HCT116 (cell line): ENCODE results near the gene TNNT2. TPM values are rescaled to one million over a fixed set of nuclear protein-coding genes. Genes with fewer than 3 reads are reported as not detected.

ENCODE experiments used
- ATAC-seq: fragments of 200-7000 bp; cut with Tn5 transposase; 2 replicates; pipeline ENCODE4 v1.9.1; 2020; ENCODE audit warnings: mild to moderate bottlenecking, moderate library complexity
- BruUV-seq: library from RNA; stranded (reverse); fragments of 400-500 nt; replicated peaks from 2 replicates; lab custom pipeline; 2021; lab: Mats Ljungman, UMichigan
- CTCF ChIA-PET: fragments of 300-600 bp; sonication (Branson Sonifier 250); formaldehyde crosslinking; loops from one replicate; lab custom pipeline; 2021; ENCODE audit warnings: antibody characterized with exemption; lab: Charles Lee
- POLR2A ChIA-PET: fragments of 300-600, 350-600 bp; sonication (Branson Sonifier 250); formaldehyde crosslinking; loops from one replicate; lab custom pipeline; 2021; ENCODE audit warnings: antibody characterized with exemption; lab: Charles Lee
- RAD21 ChIA-PET, 2 experiments: fragments of 300-600 bp; sonication (Branson Sonifier 250); formaldehyde crosslinking; loops; one replicate each; lab custom pipeline; 2023; ENCODE audit warnings: low total read pairs in 2 of 2; ENCODE audit not compliant: uncharacterized antibody in 2 of 2, unreplicated experiment in 2 of 2, low non-redundant PET in 1 of 2; lab: Charles Lee
- DNase-seq: peaks from one replicate; pipeline ENCODE4 v3.0.0-alpha.2; 2010; ENCODE audit warnings: low read depth, low spot score
- H2AFZ ChIP-seq: fragments of 200-600 bp; shearing (Covaris generic), sonication (generic); 2 replicates; pipeline ENCODE4 v1.6.1; 2017; ENCODE audit warnings: low read depth, mixed run types, mixed read lengths, antibody characterized with exemption, low read length; ENCODE audit not compliant: poor library complexity, severe bottlenecking
- H3K27ac ChIP-seq: 2 replicates; pipeline ENCODE4 v1.5.1; 2012; ENCODE audit warnings: low read depth, low read length
- H3K27me3 ChIP-seq: fragments of 200-600 bp; sonication (generic); 2 replicates; pipeline ENCODE4 v1.6.1; 2016; ENCODE audit warnings: mixed run types, low read length, mixed read lengths; ENCODE audit not compliant: insufficient read depth
- H3K36me3 ChIP-seq, 2 experiments: fragments of 200-500 bp in 1 of 2; fragments of 200-600 bp in 1 of 2; sonication (Bioruptor generic) in 1 of 2; sonication (generic) in 1 of 2; 2 replicates each; pipeline versions ENCODE4 v1.5.1 to v1.6.1; 2014 to 2016; ENCODE audit warnings: low read length in 2 of 2, inconsistent platforms in 1 of 2, mixed read lengths in 1 of 2, mixed run types in 1 of 2; ENCODE audit not compliant: insufficient read depth in 2 of 2, control insufficient read depth in 1 of 2
- H3K4me1 ChIP-seq, 2 experiments: fragments of 200-600 bp in 1 of 2; sonication (generic) in 1 of 2; 2 replicates each; pipeline versions ENCODE4 v1.5.1 to v1.6.1; 2012 to 2017; ENCODE audit warnings: low read length in 2 of 2, inconsistent platforms in 1 of 2, mild to moderate bottlenecking in 1 of 2, mixed read lengths in 1 of 2, mixed run types in 1 of 2, moderate library complexity in 1 of 2; ENCODE audit not compliant: insufficient read depth in 2 of 2, control insufficient read depth in 1 of 2
- H3K4me2 ChIP-seq: fragments of 200-600 bp; sonication (generic); 2 replicates; pipeline ENCODE4 v1.6.1; 2017; ENCODE audit warnings: mixed run types, low read length, mixed read lengths
- H3K4me3 ChIP-seq, 2 experiments: fragments of 200-600 bp in 1 of 2; sonication (generic) in 1 of 2; replicated peaks in 1 of 2; 2 replicates each; pipeline ENCODE4 v1.5.1; 2011 to 2016; ENCODE audit warnings: low read length in 2 of 2, control low read depth in 1 of 2, low read depth in 1 of 2, mild to moderate bottlenecking in 1 of 2, mixed read lengths in 1 of 2, mixed run types in 1 of 2
- H3K79me2 ChIP-seq: fragments of 200-600 bp; sonication (generic); 2 replicates; pipeline ENCODE4 v1.6.1; 2017; ENCODE audit warnings: mild to moderate bottlenecking, mixed run types, low read length, moderate library complexity, mixed read lengths; ENCODE audit not compliant: insufficient read depth
- H3K9ac ChIP-seq: fragments of 200-600 bp; sonication (generic); 2 replicates; pipeline ENCODE4 v1.6.1; 2016; ENCODE audit warnings: low read length, mixed read lengths
- H3K9me2 ChIP-seq: fragments of 200-600 bp; sonication (generic), shearing (Covaris generic); 2 replicates; pipeline ENCODE4 v1.6.1; 2017; ENCODE audit warnings: mixed run types, mild to moderate bottlenecking, moderate library complexity; ENCODE audit not compliant: insufficient read depth
- H3K9me3 ChIP-seq, 2 experiments: fragments of 200-500 bp in 1 of 2; fragments of 200-600 bp in 1 of 2; sonication (Bioruptor generic) in 1 of 2; sonication (generic) in 1 of 2; 2 replicates each; pipeline ENCODE4 v1.6.1; 2014 to 2017; ENCODE audit warnings: low read length in 2 of 2, mixed read lengths in 2 of 2, inconsistent platforms in 1 of 2, low read depth in 1 of 2, mild to moderate bottlenecking in 1 of 2, mixed run types in 1 of 2, moderate library complexity in 1 of 2; ENCODE audit not compliant: control insufficient read depth in 1 of 2, insufficient read depth in 1 of 2
- H4K20me1 ChIP-seq: fragments of 200-600 bp; sonication (generic), shearing (Covaris generic); 2 replicates; pipeline ENCODE4 v1.6.1; 2017; ENCODE audit warnings: mixed run types, mild to moderate bottlenecking, moderate library complexity; ENCODE audit not compliant: insufficient read depth
- CBX3 ChIP-seq: IDR thresholded peaks from 2 replicates; pipeline ENCODE4 v1.6.1; 2012; ENCODE audit warnings: low read depth
- CEBPB ChIP-seq: IDR thresholded peaks from 2 replicates; pipeline ENCODE4 v1.6.1; 2012; ENCODE audit warnings: low read depth
- EGR1 ChIP-seq: IDR thresholded peaks from 2 replicates; pipeline ENCODE4 v1.6.1; 2012; ENCODE audit warnings: low read depth
- EZH2 ChIP-seq: fragments of 200-600 bp; sonication (generic); IDR thresholded peaks from 2 replicates; pipeline ENCODE4 v1.6.1; 2017; ENCODE audit warnings: antibody characterized with exemption, mixed run types
- EZH2phosphoT487 ChIP-seq: fragments of 200-600 bp; IDR thresholded peaks from 2 replicates; pipeline ENCODE4 v1.6.1; 2018; ENCODE audit warnings: antibody characterized with exemption, borderline replicate concordance
- JUND ChIP-seq: IDR thresholded peaks from 2 replicates; pipeline ENCODE4 v1.6.1; 2012
- POLR2AphosphoS5 ChIP-seq: IDR thresholded peaks from 2 replicates; pipeline ENCODE4 v1.6.1; 2011; ENCODE audit warnings: mild to moderate bottlenecking, low read depth, low read length, moderate library complexity
- RAD21 ChIP-seq: IDR thresholded peaks from 2 replicates; pipeline ENCODE4 v1.6.1; 2012; ENCODE audit warnings: low read depth, mild to moderate bottlenecking
- REST ChIP-seq: IDR thresholded peaks from 2 replicates; pipeline ENCODE4 v1.6.1; 2012; ENCODE audit warnings: low read depth
- SIN3A ChIP-seq: IDR thresholded peaks from 2 replicates; pipeline ENCODE4 v1.6.1; 2012; ENCODE audit warnings: low read depth
- ZFX ChIP-seq: fragments of 450-650 bp; IDR thresholded peaks from 2 replicates; pipeline ENCODE4 v1.6.1; 2017
- intact Hi-C: fragments of 100-400 bp; cut with micrococcal nuclease; formaldehyde crosslinking; loops from 2 replicates; pipeline ENCODE4 v1.10.0; 2022
- total RNA-seq: library from RNA; stranded (reverse); gene quantifications from one replicate; pipeline ENCODE4 v1.2.1, GENCODE V29; 2021; ENCODE audit not compliant: unreplicated experiment
- TF ChIP-seq, protein P1 (sequence below), 3 experiments: fragments of 200-600 bp in 1 of 3; sonication (generic) in 1 of 3; IDR thresholded peaks in 2 of 3; conservative IDR thresholded peaks in 1 of 3; 2 replicates each; pipeline ENCODE4 v1.5.1; 2012 to 2017; ENCODE audit warnings: low read depth in 2 of 3, low read length in 2 of 3, antibody characterized with exemption in 1 of 3, borderline replicate concordance in 1 of 3, control low read depth in 1 of 3, mild to moderate bottlenecking in 1 of 3, mixed read lengths in 1 of 3, mixed run types in 1 of 3, moderate library complexity in 1 of 3; ENCODE audit not compliant: insufficient read depth in 1 of 3
- TF ChIP-seq, protein P2 (sequence below): IDR thresholded peaks from 2 replicates; pipeline ENCODE4 v1.6.1; 2012
- TF ChIP-seq, protein P3 (sequence below): IDR thresholded peaks from 2 replicates; pipeline ENCODE4 v1.6.1; 2012

TNNT2 gene
- total RNA-seq, 1 experiment from 2014 or later = 2.0 TPM

- TF ChIP-seq, protein P1, sequence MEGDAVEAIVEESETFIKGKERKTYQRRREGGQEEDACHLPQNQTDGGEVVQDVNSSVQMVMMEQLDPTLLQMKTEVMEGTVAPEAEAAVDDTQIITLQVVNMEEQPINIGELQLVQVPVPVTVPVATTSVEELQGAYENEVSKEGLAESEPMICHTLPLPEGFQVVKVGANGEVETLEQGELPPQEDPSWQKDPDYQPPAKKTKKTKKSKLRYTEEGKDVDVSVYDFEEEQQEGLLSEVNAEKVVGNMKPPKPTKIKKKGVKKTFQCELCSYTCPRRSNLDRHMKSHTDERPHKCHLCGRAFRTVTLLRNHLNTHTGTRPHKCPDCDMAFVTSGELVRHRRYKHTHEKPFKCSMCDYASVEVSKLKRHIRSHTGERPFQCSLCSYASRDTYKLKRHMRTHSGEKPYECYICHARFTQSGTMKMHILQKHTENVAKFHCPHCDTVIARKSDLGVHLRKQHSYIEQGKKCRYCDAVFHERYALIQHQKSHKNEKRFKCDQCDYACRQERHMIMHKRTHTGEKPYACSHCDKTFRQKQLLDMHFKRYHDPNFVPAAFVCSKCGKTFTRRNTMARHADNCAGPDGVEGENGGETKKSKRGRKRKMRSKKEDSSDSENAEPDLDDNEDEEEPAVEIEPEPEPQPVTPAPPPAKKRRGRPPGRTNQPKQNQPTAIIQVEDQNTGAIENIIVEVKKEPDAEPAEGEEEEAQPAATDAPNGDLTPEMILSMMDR (IDR thresholded peaks at IDR 0.05 in 2 of 3, conservative IDR thresholded peaks at IDR 0.05 in 1 of 3; ENCODE audit: borderline replicate concordance in 1 of 3, insufficient read depth in 1 of 3, low read depth in 2 of 3, low read length in 2 of 3) = no peak
- TF ChIP-seq, protein P2, sequence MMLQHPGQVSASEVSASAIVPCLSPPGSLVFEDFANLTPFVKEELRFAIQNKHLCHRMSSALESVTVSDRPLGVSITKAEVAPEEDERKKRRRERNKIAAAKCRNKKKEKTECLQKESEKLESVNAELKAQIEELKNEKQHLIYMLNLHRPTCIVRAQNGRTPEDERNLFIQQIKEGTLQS = no peak
- TF ChIP-seq POLR2AphosphoS5 (no peak), EGR1 (no peak)
Measured at GRCh38 chr1:201324821-201325677, 52.4 kb downstream of the TNNT2 start (continued).

DNA sequence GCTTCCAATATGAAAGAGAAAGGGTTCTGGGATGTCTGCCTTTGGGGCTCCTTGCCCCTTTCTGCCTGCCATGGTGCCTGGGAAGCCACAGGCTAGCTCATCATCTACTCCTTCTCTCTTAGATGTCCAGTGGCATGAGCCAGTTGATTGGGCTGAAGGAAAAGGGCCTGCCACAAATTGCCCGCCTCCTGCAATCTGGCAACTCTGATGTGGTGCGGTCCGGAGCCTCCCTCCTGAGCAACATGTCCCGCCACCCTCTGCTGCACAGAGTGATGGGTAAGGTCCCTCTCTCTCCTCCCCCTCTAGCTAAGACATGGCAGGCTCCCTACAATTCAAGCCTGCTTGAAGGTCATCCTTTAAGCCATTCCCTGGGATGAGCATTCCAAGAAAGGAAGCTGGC, 53.2 kb downstream of the TNNT2 start:
- Histone ChIP-seq H3K9me3 (no peaks in the 10 kb centered on the region), H3K36me3 (no peaks in the 10 kb centered on the region), H3K4me3 (no peak overlapping the region), H3K79me2 (no peaks in the 10 kb centered on the region), H3K4me2 (no peak overlapping the region), H3K4me1 (no peaks in the 10 kb centered on the region), H3K27ac (no peak overlapping the region), H4K20me1 (no peaks in the 10 kb centered on the region), H3K27me3 (no peaks in the 10 kb centered on the region), H2AFZ (no peak overlapping the region), H3K9ac (no peak overlapping the region), H3K9me2 (no peaks in the 10 kb centered on the region)
- no TSS peak for BruUV-seq
- CTCF ChIA-PET = no interaction called here
- intact Hi-C loops = no loop called here
- RAD21 ChIA-PET = no interaction called here
- DNase-seq (no peak), ATAC-seq (no peak)
- POLR2A ChIA-PET = interaction anchor here (0.9 kb wide), 1 partner anchor 58 kb away, joined by 5 read pairs; no protein-coding TSS in a partner anchor
- no peak for TF ChIP-seq SIN3A
- TF ChIP-seq, protein P1 (IDR thresholded peaks at IDR 0.05 in 2 of 3, conservative IDR thresholded peaks at IDR 0.05 in 1 of 3; ENCODE audit: borderline replicate concordance in 1 of 3, insufficient read depth in 1 of 3, low read depth in 2 of 3, low read length in 2 of 3) = no peak
- no peak for TF ChIP-seq EZH2phosphoT487
- no peak for TF ChIP-seq REST
- TF ChIP-seq CBX3 = no peak
- no peak for TF ChIP-seq POLR2AphosphoS5
- no peak for TF ChIP-seq RAD21
- no peak for TF ChIP-seq EGR1
- TF ChIP-seq, protein P3, sequence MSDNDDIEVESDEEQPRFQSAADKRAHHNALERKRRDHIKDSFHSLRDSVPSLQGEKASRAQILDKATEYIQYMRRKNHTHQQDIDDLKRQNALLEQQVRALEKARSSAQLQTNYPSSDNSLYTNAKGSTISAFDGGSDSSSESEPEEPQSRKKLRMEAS = no peak
- TF ChIP-seq ZFX = no peak
- no peak for TF ChIP-seq EZH2
- TF ChIP-seq JUND = no peak
- TF ChIP-seq CEBPB = no peak
